ENCODE results near the gene RBM11. TPM values are rescaled to one million over a fixed set of nuclear protein-coding genes. Genes with fewer than 3 reads are reported as not detected.

The RBM11 gene
- total and polyA plus RNA-seq, 9 of the 15 experiments (the other 6 are each of a cell fraction or from before 2014, with no cell fraction given) = 0.98 to 5.3 (median 2.9) TPM

GRCh38 chr21:14260174-14260764 is 44.3 kb downstream of the RBM11 start:
- no peak for DNase-seq (ENCODE audit: extremely low read depth in 1 of 4, low spot score in 3 of 4)
- no peaks in the 10 kb centered on the region; a peak in 1 of 5 replicates for H3K4me1 ChIP-seq (replicated peaks in 1 of 2; ENCODE audit: control insufficient read depth in 2 of 2, insufficient read depth in 2 of 2, low read length in 2 of 2)
- H3K27me3 ChIP-seq (ENCODE audit: control insufficient read depth in 2 of 2, insufficient read depth in 2 of 2, low read length in 2 of 2) = no peaks in the 10 kb centered on the region
- no peak overlapping the region for H3K27ac ChIP-seq (ENCODE audit: extremely low read depth, low read depth, low read length)
- no peak for FAIRE-seq
- H2AFZ ChIP-seq (ENCODE audit: low read depth, low read length) = no peak overlapping the region
- intact Hi-C loops (cut with micrococcal nuclease) = loop anchor here (5.0 to 10.0 kb wide), 2 partner anchors 37 to 175 kb away; no protein-coding TSS in a partner anchor
- H3K9me3 ChIP-seq (replicated peaks; ENCODE audit: control insufficient read depth, insufficient read depth, low read depth, low read length) = no peaks in the 10 kb centered on the region
- in situ Hi-C loops (cut with MboI) = no loop called here
- H3K36me3 ChIP-seq (ENCODE audit: control insufficient read depth, insufficient read depth, low read length) = no peaks in the 10 kb centered on the region
- no peaks in the 10 kb centered on the region for H3K9me1 ChIP-seq (ENCODE audit: control insufficient read depth, insufficient read depth, low read length)
- no peak overlapping the region for H3K4me3 ChIP-seq
- no peak overlapping the region for H3K9ac ChIP-seq (ENCODE audit: insufficient read depth in 1 of 2, low read depth in 2 of 2, low read length in 2 of 2)
- no peak overlapping the region for H3K4me2 ChIP-seq (ENCODE audit: insufficient read depth, low read length)
- BruUV-seq (replicated peaks) = no TSS peak
- no peaks in the 10 kb centered on the region for H4K20me1 ChIP-seq (replicated peaks; ENCODE audit: control insufficient read depth, insufficient read depth, low read length)
- 0% methylated on average over 1 of the region's 1 CpG for WGBS (ENCODE audit: insufficient coverage, low coverage, missing lambda C conversion rate)
- ChIA-PET CTCF (ENCODE audit: low intra/inter-chr PET ratio) (interaction anchor here (0.6 to 0.8 kb wide), 2 partner anchors 165 to 1293 kb away, joined by 3 read pairs; no protein-coding TSS in a partner anchor), POLR2A (interaction anchor here (0.9 kb wide), 1 partner anchor 17 kb away, joined by 3 read pairs; no protein-coding TSS in a partner anchor)
- peak; percentile 51; the same call in 1 of the 3 replicates for ATAC-seq
- H3K79me2 ChIP-seq (ENCODE audit: control insufficient read depth, insufficient read depth, low read length) = no peaks in the 10 kb centered on the region
- TF ChIP-seq SRSF9 (IDR thresholded peaks at IDR 0.05; ENCODE audit: borderline replicate concordance, low read depth, low read length) (no peak), ZKSCAN3 (CRISPR knock-in tag; IDR thresholded peaks at IDR 0.05) (no peak), ZNF174 (CRISPR knock-in tag; IDR thresholded peaks at IDR 0.05) (no peak), ARNT (IDR thresholded peaks at IDR 0.05) (no peak), ZFPM2 (CRISPR knock-in tag; IDR thresholded peaks at IDR 0.05) (no peak), ZNF79 (CRISPR knock-in tag; IDR thresholded peaks at IDR 0.05; ENCODE audit: low read depth) (no peak), TSHZ1 (CRISPR knock-in tag; IDR thresholded peaks at IDR 0.05) (no peak), EP400 (IDR thresholded peaks at IDR 0.05) (no peak), NR4A1 (CRISPR knock-in tag; IDR thresholded peaks at IDR 0.05) (no peak), NR4A1 (tag; IDR thresholded peaks at IDR 0.05) (no peak), ZNF282 (CRISPR knock-in tag; IDR thresholded peaks at IDR 0.05) (no peak), RB1 (IDR thresholded peaks at IDR 0.05; ENCODE audit: low read depth) (no peak), ZNF354B (CRISPR knock-in tag; IDR thresholded peaks at IDR 0.05) (no peak), ETV1 (tag; conservative IDR thresholded peaks at IDR 0.05; ENCODE audit: low read depth) (no peak)
- TF ChIP-seq, protein P1, sequence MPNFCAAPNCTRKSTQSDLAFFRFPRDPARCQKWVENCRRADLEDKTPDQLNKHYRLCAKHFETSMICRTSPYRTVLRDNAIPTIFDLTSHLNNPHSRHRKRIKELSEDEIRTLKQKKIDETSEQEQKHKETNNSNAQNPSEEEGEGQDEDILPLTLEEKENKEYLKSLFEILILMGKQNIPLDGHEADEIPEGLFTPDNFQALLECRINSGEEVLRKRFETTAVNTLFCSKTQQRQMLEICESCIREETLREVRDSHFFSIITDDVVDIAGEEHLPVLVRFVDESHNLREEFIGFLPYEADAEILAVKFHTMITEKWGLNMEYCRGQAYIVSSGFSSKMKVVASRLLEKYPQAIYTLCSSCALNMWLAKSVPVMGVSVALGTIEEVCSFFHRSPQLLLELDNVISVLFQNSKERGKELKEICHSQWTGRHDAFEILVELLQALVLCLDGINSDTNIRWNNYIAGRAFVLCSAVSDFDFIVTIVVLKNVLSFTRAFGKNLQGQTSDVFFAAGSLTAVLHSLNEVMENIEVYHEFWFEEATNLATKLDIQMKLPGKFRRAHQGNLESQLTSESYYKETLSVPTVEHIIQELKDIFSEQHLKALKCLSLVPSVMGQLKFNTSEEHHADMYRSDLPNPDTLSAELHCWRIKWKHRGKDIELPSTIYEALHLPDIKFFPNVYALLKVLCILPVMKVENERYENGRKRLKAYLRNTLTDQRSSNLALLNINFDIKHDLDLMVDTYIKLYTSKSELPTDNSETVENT (CRISPR knock-in tag; IDR thresholded peaks at IDR 0.05) = no peak

All from K562 (cell line).